Sciatic nerve (tissue), 2 donors: ENCODE data around the gene VTI1A. TPM values are rescaled to one million over a fixed set of nuclear protein-coding genes. Genes with fewer than 3 reads are reported as not detected.

Experiments
- ATAC-seq: fragments of 200-7000 bp; cut with Tn5 transposase; one replicate; pipeline ENCODE4 v1.9.1; 2020; ENCODE audit warnings: mild to moderate bottlenecking, moderate library complexity
- DNase-seq: peaks from one replicate; pipeline ENCODE4 v3.0.0-alpha.2; 2020; ENCODE audit warnings: low spot score
- intact Hi-C: fragments of 100-400 bp; cut with DNase I; formaldehyde crosslinking; loops from one replicate; pipeline ENCODE4 v1.14.2; 2022
- total RNA-seq: library from RNA; stranded (reverse); fragmentation: NEBNext Ultra II Directional; extraction: Animal tissue kit (Norgen Biotek cat#: 25700); gene quantifications from one replicate; pipeline ENCODE4 v1.2.1, GENCODE V29; 2021
- donor health status: DM: no; HTN: no; CAD: no.
- donor health status: DM: no; HTN: no; CAD: no.

Gene VTI1A
- total RNA-seq, 1 donor from 2014 or later = 44.0 TPM

GRCh38 chr10:112775892-112776674, 329.1 kb downstream of the VTI1A start:
- intact Hi-C loops = no loop called here
- peak; percentile 50 for ATAC-seq
- DNase-seq = no peak

GRCh38 chr10:112778579-112778978, 331.6 kb downstream of the VTI1A start:
- intact Hi-C loops = no loop called here
- ATAC-seq = no peak
- DNase-seq = no peak

GRCh38 chr10:112779025-112779770, 332.2 kb downstream of the VTI1A start:
- DNase-seq (no peak), ATAC-seq (no peak)
- intact Hi-C loops = no loop called here

GRCh38 chr10:112782200-112782907, 335.3 kb downstream of the VTI1A start:
- no peak for DNase-seq
- intact Hi-C loops = no loop called here
- ATAC-seq = peak; percentile 32

- DNase-seq (no peak), ATAC-seq (no peak)
- intact Hi-C loops = no loop called here
Measured at GRCh38 chr10:112783351-112784021, 336.5 kb downstream of the VTI1A start.

GRCh38 chr10:112784022-112784461, 337.0 kb downstream of the VTI1A start:
- no peak for ATAC-seq
- DNase-seq = no peak
- intact Hi-C loops = no loop called here

- intact Hi-C loops = no loop called here
- no peak for ATAC-seq
Measured at GRCh38 chr10:112785089-112785488, 338.1 kb downstream of the VTI1A start.

GRCh38 chr10:112789248-112789647, 342.2 kb downstream of the VTI1A start:
- ATAC-seq = no peak
- intact Hi-C loops = no loop called here
- DNase-seq = no peak

More at GRCh38 chr10:112785089-112785488, 338.1 kb downstream of the VTI1A start:
- no peak for DNase-seq

- DNase-seq = no peak
- intact Hi-C loops = no loop called here
- ATAC-seq = no peak
Measured at GRCh38 chr10:112790030-112790429, 343.0 kb downstream of the VTI1A start.

- DNase-seq = no peak
- intact Hi-C loops = no loop called here
- ATAC-seq = no peak
Measured at GRCh38 chr10:112790921-112791320, 343.9 kb downstream of the VTI1A start.

GRCh38 chr10:112791447-112791846, 344.4 kb downstream of the VTI1A start:
- ATAC-seq = no peak
- no peak for DNase-seq
- intact Hi-C loops = no loop called here

- intact Hi-C loops = no loop called here
- ATAC-seq (peak; percentile 86), DNase-seq (no peak)
Measured at GRCh38 chr10:112792487-112793201, 345.6 kb downstream of the VTI1A start.

- intact Hi-C loops = no loop called here
- ATAC-seq (no peak), DNase-seq (no peak)
Measured at GRCh38 chr10:112793202-112793921, 346.3 kb downstream of the VTI1A start.

GRCh38 chr10:112794201-112794600, 347.2 kb downstream of the VTI1A start:
- intact Hi-C loops = no loop called here
- DNase-seq (no peak), ATAC-seq (no peak)

GRCh38 chr10:112795067-112795466, 348.1 kb downstream of the VTI1A start:
- DNase-seq (no peak), ATAC-seq (no peak)
- intact Hi-C loops = no loop called here

GRCh38 chr10:112797197-112797596, 350.2 kb downstream of the VTI1A start:
- no peak for ATAC-seq
- DNase-seq = no peak
- intact Hi-C loops = no loop called here

- DNase-seq (no peak), ATAC-seq (no peak)
- intact Hi-C loops = no loop called here
Measured at GRCh38 chr10:112797855-112798254, 350.8 kb downstream of the VTI1A start.

- ATAC-seq (peak; percentile 85), DNase-seq (no peak)
- intact Hi-C loops = no loop called here
Measured at GRCh38 chr10:112799038-112799437, 352.0 kb downstream of the VTI1A start.
